Endothelial cell of umbilical vein (primary cell): Measurements from ENCODE around the gene SLTM. TPM values are rescaled to one million over a fixed set of nuclear protein-coding genes. Genes with fewer than 3 reads are reported as not detected.

Source experiments
- polyA plus RNA-seq, 4 experiments: library from polyadenylated mRNA; depleted of rRNA in 3 of 4; stranded (reverse) in 3 of 4; unstranded in 1 of 4; fragments of >200 nt; gene quantifications; 2 replicates each; pipeline versions ENCODE4 v1.2.1 to v1.2.3, GENCODE V29; 2011 to 2012; ENCODE audit warnings: missing spikeins in 1 of 4
- small RNA-seq: library from RNA; depleted of rRNA; stranded (forward); fragments of <200 nt; gene quantifications from one replicate; pipeline ENCODE3, GENCODE V24; 2012; ENCODE audit warnings: low replicate concordance, low read depth; ENCODE audit not compliant: insufficient read depth, insufficient read length
- total RNA-seq: library from RNA; stranded (reverse); gene quantifications from 2 replicates; pipeline ENCODE4 v1.2.3, GENCODE V29; 2021

SLTM gene
- total and polyA plus RNA-seq, 2 donors (not counting 3 experiments of a cell fraction or from before 2014, with no cell fraction given), result 28.1 to 93.0 TPM

Small RNA genes within 50 kb of the gene (small RNA-seq; reads per million reads assigned to genes)
- gene ZNF444P1, result not detected

Other genes starting within 250 kb of the SLTM start
- 185 and 203 TPM in 2 replicates for gene ADAM10, start 184.0 kb downstream of the SLTM start, total RNA-seq
- gene ADAM10, start 184.0 kb downstream of the SLTM start, polyA plus RNA-seq, result 69.9 and 91.3 TPM in 2 replicates
- 11.4 and 13.7 TPM in 2 replicates for gene MINDY2, start 162.4 kb downstream of the SLTM start, total RNA-seq
- gene MINDY2, start 162.4 kb downstream of the SLTM start, polyA plus RNA-seq, result 1.2 and 1.6 TPM in 2 replicates
- 42.4 and 42.6 TPM in 2 replicates for gene RNF111, start 54.0 kb upstream of the SLTM start, total RNA-seq
- 22.3 and 27.6 TPM in 2 replicates for gene RNF111, start 54.0 kb upstream of the SLTM start, polyA plus RNA-seq
- gene CCNB2, start 171.5 kb upstream of the SLTM start, total RNA-seq, result 62.8 and 65.2 TPM in 2 replicates
- 39.0 and 55.9 TPM in 2 replicates for gene CCNB2, start 171.5 kb upstream of the SLTM start, polyA plus RNA-seq